Ammon's horn (tissue), 1 donor: ENCODE data around the gene DSE.
A peak's percentile ranks its signal among the peaks of the same experiment; 100 is the strongest.

ENCODE experiments used
- DNase-seq: peaks from one replicate; pipeline ENCODE4 v3.0.0-alpha.2; 2016; ENCODE audit warnings: low spot score

Gene DSE

DNA sequence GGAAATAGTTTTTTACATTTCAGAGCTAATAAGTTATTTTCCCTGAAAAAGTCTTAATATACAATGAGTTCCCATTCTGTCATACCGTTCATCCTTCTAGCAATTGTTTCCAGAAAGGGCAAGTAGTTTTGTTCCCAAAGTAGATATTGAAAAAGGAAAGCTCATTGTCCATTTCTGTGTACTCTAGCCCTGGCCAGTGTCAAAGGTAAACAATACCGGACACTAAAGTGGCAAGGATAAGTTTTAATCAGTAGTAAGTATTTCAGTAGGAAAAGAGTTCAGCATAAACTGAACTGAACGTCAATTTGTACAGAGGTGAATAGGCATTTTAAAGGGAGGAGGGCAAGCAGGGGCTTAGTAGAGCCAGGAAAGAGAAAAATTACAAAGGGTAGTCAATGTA, 46.9 kb downstream of the DSE start:
- DNase-seq, result no peak

DNA sequence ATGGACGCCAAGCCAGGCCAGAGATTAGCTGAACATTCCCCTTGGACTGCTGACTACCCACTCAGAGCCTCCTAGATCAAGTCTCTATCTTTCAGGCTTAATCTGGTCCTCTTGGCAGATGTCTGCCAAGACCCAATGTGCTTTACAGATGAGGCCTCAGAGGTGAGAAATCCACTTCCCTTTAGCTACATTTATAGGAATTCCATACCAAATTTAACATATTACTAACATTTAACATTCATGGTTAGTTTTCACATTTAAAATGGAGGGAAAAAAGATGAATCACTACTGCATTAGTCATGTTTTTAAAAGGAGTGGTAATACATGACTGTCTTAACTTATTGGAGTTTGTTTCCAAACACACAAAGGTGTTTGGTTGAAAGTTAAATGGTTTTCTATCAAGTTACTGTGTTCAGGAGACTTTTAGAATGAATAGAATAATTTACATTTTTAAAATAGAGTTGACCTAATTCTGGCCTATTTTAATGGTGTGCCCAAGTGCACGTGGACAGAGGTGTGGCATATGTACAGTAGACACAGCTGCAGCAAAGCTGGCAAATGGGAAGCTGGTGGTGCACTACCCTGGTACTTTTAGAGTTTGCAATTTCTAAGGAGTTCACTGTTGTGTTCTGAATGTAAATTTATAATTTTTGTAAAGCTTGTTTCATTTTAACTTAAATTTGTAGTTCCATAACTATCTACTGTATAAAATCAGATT, 48.5 kb downstream of the DSE start:
- DNase-seq, result no peak

- DNase-seq, result no peak
Observed at GRCh38 chr6:116420341-116420740, 49.6 kb downstream of the DSE start.

GRCh38 chr6:116422238-116422637, 51.5 kb downstream of the DSE start:
- no peak for DNase-seq

DNA sequence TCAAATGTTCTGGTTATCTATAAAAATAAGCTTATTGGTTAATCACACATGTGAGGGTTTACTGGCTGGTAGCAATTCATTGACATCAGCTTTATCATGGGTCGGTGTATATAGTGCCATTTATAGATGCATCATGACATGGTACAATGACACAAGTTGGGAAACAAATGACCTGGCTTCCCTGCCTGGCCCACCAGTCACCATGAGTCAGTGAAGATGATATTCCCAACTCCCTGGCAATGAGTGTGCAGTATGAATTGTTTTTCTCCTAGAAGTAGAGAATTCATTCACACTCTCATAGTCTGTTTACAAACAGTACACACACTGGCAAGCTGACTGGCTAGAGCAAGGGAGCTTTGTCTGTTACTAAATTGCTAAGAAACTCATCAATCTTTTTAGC, 53.3 kb downstream of the DSE start:
- no peak for DNase-seq

- no peak for DNase-seq
Observed at GRCh38 chr6:116426551-116426950, 55.8 kb downstream of the DSE start.

DNA sequence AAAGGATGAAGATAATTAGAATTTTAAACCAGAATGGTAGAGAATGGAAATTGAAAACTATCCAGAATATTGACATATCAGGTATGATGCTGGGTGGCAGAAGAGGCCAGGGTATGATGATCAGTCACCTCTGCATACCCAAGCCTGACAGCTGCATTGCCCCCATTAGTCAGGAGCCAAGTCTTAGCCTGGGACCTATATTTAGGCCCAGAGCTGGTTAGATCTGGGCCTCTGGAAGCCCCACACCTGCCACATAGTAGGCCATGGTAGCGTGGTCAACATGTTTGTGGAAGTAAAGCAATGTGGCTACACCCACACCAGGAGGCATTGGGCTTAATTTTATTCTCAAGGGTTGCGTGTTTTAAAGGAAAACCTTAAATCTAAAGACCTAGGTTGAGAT, 58.4 kb downstream of the DSE start:
- DNase-seq, result no peak

GRCh38 chr6:116430860-116431259, 60.1 kb downstream of the DSE start:
- no peak for DNase-seq

DNA sequence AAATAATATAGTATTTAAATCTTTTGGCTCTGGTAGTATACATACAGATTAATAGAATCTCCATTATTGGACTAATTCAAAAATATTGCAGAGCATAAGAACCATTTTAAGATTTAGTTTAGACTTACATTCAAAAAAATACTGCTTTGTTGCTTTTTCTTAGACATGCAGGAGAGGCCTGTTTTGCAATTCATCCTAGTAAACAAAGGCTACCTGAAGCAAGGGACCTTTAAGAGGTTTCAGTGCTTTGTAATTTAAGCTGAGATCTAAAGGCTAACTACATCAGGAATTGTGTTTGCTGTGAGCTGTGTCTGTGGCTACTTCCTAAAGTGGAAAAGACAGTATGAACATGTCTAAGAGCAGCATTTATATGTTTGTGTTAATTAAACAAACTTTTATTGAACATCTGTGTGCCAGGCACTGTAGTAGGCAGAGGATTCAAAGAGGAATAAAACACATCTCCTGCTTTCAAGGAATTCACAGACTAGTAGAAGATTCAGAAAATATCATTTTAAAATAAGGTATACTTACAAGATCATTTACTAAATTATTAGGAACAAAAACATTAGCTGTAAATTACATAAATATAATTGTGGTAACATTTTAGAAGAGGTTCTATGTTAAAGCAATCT, 61.3 kb downstream of the DSE start:
- no peak for DNase-seq

- DNase-seq, result no peak
Observed at GRCh38 chr6:116433206-116433712, 62.5 kb downstream of the DSE start.

GRCh38 chr6:116434056-116434725, 63.4 kb downstream of the DSE start:
- DNase-seq, result no peak

GRCh38 chr6:116436586-116436985, 65.8 kb downstream of the DSE start:
- DNase-seq, result no peak

- DNase-seq, result no peak
Observed at GRCh38 chr6:116437656-116438055, 66.9 kb downstream of the DSE start.

- DNase-seq, result no peak
Observed at GRCh38 chr6:116438590-116439448, 68.1 kb downstream of the DSE start.

DNA sequence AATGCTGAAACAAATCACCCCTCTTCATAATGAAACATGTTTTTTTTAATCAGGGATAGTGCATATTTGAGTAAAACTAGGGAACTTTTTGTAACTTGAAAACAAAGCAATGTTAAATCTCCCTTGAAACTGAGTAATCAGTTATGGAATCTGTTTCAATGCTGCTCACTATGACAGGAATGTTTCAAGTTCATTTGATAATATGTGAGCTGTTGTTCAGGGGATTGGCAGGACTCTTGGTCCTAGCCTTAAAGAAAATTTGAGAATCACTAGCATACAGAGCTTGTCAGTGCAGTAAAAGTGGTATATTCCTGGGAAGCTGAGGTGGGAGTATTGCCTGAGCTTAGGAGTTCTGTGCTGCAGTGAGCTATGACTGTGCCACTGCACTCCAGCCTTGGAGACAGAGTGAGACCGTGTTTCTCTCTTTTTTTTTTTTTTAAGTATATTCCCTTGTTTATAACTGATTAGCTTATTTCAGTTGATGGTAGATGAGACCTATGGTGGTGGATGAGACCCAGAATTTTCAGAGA, 68.8 kb downstream of the DSE start:
- no peak for DNase-seq

DNA sequence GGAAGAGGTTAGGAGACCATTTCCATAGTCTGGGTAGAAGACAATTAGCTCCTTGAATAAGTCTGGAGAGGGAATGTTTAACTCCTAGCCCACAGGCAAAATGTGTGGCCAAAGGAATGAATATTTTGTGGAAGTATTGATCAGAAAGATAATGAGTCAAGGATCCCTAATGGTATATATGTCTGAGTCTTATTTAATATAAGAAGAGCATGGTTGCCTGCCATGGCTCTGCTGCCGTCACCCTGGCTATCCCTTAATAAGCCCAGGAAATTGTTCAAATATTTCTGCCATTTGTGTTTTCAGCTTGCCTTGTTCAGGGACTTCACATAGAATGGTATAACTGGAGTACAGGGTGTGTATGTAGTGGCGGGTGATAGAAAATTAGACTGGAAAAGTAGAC, 72.4 kb downstream of the DSE start:
- DNase-seq, result no peak

DNA sequence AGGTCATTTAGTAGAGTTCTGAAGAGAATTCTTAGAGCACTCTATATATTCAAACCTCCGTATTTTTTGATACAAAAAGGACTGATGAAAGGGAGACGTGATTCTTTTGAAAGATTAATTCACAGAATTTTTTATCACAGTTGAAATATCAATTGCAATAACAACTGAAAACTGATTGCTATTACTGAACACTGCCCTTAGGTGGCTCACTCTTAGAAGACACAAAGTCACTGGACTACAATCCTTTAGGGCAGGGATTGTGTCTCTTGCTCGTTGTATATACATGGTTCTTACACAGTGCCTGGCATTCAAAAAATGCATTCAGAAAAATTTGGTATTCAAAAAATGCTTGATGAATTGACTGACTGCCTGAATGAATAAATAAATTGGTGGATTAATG, 73.3 kb downstream of the DSE start:
- DNase-seq, result peak; percentile 28

DNA sequence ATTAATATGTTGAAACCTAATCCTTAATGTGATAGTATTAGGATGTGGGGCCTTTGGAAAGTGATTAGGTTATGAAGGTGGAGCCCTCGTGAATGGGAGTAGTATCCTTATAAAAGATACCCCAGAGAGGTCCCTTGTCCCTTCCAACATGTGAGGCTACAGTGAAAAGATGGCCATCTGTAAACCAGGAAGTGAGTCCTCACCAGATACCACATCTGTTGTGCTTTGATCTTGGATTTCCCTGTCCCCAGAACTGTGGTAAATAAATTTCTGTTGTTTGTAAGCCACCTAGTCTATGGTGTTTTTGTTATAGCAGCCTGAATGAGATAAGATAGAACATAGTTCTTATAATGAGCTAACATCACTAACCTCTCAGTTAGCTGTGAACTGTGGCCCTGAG, 73.8 kb downstream of the DSE start:
- no peak for DNase-seq

DNA sequence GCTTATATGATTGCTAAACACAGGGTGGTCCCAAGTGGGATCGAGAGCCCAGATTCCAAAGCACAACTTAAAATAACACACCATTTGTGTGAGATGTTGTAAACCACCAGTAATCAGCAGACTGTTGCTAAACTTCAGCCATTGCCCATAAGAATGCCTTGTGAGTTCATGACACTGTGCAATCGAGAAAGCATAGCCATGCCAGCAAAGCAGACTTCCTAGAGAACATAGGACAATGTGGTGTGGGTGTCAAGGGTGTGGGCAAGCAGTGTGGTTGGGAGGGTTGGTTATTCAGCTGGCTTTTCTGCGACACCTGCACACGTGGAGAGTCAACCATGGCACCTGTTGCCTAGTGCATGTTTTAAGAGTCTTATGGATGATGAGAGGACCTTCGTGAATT, 74.4 kb downstream of the DSE start:
- no peak for DNase-seq

DNA sequence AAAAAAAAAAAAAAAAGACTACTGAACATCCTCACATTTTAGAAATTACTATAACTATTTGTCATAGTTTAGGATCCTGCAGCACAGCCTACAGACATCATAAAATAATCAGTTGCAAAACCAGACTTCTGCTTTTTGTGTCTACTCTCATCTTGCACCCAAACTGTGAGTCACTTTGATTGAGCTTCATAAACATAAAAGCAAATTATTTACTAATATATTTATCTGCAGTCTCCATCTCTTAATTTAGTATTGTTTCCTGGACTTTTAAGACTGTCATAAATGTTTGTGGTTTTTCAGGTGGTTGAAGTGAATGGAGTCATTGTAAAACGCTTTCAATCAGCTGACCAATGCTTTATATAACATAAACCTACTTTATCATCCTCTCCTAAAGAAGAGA, 75.7 kb downstream of the DSE start:
- no peak for DNase-seq

- no peak for DNase-seq
Observed at GRCh38 chr6:116447052-116447451, 76.3 kb downstream of the DSE start.

DNA sequence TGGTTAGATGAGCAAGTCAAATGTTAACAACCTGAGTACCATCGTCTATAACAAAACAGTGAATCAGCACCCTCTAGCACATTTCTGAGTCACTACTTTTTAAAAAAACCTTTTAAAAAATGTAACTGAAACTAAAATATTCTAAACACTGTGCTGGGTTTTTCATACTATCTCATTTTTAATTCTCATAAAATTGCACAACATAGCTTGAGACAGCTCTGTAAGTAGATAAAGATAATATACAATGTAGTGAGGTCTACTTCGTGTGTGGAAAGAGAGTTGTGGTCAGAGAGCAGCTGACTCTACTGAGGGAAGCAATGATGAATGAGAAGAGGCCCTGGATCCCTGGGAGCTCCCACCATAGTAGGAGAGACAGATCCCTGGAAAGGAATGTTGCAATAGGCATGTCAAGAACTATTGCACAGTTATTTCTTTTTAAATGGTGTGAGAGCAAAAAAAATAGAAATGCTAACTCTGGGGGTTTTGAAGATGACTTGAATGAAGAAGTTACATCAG, 76.8 kb downstream of the DSE start:
- DNase-seq, result no peak
